Hematopoietic multipotent progenitor cell treated with erythropoietin and hydrocortisone succinate and interleukin-3 and kit ligand, for 8 days (in vitro differentiated cells): ENCODE results near the gene KIDINS220.

ENCODE experiments used
- DNase-seq: peaks from one replicate; pipeline ENCODE4 v3.0.0-alpha.2; 2015

Gene KIDINS220

DNA sequence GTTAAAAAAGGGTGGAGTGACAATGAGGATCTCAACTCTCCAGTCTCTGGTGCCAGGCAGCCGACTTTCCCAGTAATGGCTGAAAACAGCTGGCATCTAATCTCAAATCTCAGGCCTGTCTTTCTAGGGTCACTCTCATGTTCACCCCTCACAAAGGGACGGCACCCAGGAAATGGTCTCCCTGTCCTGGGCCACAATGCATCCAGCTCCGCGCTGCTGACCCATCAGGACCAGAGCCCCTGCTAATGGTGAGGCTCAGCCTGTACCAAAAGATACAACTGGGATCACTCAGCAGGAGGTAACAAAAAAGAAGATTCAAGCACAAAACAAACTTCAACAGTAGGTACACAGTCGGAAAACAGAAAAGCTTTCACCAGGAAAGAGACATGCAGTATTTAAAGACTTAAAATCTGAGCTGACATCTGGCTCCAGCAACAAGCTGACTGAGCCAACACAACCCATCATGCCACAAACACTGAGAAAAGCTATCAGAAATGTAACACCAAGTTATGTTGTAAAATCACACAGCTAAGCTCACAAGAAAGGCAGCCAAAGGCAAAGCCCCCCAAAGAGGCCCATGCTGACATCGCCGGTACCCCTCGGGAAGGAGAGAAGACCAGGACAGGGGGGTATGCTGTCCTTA, 13.6 kb upstream of the KIDINS220 start:
- DNase-seq = no peak

DNA sequence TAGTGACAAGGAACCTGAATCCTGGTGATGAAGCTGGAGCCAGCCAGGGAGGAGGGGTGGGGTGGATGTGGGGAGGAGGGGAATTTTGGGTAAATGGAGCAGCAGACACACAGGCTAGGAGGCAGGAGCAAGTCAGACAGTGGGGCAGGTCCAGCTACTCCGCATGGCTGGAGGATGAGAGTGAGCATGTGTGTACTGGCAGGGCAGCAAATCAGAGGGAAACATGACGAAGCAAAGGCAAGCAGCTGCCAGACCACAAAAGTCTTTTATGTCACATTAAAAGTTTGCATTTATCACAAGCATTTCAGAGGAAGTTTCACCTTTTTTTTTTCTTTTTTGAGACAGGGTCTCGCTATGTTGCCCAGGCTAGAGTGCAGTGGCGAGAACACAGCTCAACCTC, 11.9 kb upstream of the KIDINS220 start:
- DNase-seq = peak; percentile 21

DNA sequence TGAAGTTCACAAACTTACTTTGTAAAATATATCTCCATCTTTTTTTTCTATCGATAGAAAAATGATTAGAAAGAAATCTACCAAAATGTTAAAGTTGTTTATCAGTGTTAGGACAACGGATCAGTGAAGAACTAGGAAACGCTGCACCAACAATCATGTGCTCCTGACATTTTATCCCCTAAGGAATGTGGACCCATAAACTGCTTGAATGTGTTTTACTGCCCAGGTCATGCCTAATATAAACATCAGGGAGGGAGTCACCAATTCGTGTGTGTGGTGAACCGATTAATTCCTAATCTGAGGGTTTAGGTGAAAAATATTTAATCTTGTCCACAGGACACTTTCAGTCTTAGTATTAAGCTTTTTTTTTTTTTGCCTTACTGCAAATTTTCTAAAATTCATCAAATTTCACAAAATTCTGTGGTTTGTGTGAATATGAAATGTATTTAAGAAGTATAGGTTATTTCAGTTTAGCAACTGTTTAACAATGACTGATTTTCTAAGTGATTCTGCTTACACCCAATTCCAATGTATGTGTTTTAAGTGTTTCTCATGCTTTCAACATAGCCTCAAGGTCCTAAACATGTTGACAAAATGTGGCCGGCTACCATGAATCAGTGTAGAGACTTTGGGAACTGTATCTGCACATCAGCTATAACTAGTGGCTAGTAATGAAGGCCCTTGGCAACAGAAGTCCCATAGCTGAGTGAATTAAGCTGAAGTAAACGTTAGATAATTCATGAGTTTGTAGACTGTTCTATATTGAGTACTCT, 11.1 kb upstream of the KIDINS220 start:
- DNase-seq = no peak

DNA sequence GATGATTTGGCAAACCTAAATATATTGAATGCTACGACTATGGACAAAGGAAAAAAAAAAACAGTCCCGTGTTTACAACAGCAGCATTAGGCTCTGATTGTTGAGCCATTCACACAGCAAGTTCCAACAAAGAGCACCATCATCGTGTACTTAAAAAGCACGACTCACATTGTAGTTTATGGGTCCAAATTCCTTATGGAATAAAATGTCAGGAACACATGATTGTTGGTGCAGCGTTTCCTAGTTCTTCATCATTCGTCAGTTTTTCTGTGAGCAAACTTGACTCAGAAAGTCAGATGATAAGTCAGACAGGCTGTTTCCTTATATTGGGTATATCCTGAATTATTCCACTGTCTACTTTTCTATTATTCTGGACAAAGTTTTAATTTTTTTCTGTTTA, 10.0 kb upstream of the KIDINS220 start:
- no peak for DNase-seq

DNA sequence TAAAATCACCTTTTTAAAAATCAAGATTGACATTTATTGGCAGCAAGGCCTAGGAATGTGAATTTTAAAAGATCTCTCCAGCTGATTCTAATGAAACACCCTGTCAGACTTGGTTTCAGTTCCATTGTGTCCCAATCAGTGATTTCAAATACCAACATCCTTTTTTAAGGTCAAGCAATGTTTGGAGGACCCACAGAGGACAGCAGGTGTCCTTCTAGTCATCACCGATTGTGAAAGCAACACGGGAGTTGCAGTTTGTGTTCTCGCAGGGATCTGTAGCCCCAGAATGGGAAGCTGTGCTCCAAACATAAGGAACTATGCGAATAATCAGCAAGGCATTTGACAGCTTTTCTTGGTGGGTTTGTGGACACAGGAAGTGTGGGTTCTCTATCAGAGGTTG, 4.5 kb upstream of the KIDINS220 start:
- DNase-seq = no peak

DNA sequence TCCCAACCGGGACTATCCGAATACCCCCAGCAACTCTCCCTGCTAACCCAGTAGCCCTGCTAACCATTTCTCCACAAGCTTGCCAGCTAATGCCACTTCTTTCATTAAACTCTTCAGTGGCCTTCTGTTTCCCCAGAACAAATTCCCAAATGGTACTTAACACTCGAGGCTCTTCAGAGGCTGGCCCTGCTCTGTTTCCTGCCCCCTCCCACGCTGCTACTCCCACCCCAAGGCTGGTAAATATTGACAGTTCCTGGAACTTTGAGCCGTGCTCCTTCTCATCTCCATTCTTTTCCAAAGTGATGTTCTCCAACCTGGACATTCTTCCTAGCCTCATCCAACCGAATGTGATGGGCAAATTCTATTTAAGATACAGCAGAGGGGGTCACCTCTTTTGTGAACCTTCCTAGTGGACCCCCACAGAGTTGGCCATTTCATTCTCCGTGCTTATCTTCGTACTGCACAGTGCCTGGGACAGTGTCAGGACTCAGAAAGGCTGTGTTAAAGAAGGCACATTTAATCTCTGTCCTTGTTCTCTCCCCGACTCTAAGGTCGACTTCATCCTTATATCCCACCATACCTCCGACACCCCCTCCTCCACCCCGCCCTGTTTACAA, 3.2 kb upstream of the KIDINS220 start:
- DNase-seq = no peak

DNA sequence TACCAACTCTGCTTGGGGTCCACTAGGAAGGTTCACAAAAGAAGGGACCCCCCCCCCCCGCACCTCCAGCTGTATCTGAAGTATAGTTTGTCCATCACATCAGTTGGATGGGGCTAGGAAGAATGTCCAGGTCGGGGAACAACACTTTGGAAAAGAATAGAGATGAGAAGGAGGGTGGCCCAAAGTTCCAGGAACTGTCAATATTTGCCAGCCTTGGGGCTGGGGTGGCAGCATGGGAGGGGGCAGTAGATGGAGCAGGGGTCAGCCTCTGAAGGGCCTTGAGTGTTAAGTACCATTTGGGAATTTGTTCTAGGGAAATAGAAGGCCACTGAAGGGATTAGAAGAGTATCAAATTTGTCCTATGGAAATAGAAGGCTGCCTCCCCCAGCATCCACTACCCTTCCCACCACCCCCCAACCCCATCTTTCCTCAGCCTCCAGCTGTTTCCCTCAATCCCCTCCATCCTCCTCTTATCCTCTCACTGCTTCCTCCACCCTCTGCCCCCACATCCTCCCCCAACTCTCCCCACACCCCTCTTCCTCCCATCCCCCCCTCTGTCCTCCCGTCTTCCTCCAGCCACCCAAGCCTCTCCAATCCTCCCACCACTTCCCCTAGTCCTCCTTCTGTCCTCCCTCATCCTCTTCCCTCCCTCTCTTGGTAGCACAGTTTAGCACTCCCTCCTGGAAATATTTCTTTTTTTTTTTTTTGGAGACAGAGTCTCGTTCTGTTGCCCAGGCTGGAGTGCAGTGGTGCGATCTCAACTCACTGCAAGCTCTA, 2.0 kb upstream of the KIDINS220 start:
- DNase-seq = no peak

DNA sequence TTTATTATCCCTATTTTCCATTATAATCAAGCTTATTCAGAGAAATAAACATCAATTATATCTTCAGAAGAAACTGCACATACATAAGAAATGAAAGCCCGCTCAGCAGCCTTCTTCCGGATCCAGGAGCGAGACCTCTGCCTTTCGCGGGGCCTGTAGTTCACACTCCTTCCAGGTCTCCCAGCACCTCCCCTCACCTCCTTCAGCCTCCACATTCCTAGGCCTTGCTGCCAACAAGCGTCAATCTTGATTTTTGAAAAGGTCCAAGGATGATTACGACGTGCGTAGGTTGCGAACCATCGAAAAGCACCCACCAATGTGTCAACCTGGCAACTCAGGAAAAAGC, 355 bp upstream of the KIDINS220 start:
- no peak for DNase-seq

DNA sequence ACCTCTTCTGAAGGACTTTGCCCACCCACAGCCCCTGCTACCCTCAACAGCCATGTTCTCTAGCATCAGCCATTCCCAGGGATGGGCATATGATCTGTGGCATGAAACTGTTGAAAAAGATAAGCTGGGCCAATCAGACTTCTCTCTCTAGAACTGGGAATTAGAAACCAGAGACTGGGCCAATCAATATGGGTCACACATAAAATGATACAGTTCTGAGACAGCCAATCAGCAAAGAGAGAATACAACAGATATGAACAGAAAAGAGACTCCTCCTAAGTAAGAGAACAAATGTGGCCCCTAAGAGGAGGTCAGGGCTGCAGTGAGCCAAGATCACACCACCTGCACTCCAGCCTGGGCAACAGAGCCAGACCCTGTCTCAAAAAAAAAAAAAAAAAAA, 2.1 kb downstream of the KIDINS220 start:
- DNase-seq = peak; percentile 67

DNA sequence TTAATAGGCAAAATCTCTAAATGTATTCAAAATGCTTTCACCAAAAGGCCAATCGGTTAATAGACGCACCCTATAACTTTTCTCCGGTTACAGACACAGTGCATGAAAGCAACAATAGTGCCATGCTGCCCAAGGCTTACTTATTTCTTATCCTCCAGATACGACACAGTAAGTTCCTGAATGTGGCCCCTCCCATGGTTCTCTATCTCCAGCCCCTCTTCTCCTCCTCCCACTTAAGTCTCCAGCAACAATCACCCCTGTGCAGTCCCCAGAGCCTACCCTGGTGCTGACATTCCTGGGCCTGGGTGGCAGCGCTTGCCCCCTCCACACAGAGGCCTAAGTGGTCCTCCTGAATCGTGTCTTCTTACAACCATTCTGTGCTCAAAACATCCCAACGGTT, 3.6 kb downstream of the KIDINS220 start:
- peak; percentile 31 for DNase-seq

DNA sequence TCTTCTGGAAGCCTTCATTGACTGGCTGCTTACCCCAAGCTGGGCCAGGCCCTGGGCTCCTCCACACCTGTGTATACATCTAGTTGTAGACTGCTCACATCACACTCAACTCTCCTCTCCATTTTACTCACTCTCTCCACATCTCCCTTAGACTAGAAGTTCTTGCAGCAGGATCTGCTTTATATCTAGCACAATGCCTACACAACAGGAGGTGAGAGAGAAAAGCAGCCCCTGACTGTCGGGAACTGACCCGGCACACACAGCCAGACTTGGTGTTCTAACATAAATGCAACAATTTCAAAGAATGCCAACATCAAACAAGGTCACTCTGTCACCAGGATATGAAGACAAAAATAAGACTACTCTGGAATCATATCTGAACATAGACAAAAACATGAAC, 5.9 kb downstream of the KIDINS220 start:
- no peak for DNase-seq

DNA sequence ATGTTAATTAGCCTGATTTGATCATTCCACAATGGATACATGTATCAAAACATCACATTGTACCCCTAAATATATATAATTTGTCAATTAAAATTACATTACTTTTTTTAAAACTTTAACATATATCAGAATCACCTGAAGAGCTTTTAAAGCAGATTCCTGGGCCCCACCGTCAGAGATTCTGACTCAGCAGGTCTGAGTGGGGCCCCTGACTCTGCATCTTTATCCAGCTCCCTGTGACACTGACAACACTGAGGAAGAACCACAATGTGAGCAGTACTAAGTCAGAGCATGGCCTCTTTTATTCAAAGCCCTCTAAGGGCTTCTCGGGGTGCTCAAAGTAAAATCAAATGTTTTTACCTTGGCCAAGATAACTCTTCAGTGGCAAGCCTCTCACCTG, 9.7 kb downstream of the KIDINS220 start:
- no peak for DNase-seq

DNA sequence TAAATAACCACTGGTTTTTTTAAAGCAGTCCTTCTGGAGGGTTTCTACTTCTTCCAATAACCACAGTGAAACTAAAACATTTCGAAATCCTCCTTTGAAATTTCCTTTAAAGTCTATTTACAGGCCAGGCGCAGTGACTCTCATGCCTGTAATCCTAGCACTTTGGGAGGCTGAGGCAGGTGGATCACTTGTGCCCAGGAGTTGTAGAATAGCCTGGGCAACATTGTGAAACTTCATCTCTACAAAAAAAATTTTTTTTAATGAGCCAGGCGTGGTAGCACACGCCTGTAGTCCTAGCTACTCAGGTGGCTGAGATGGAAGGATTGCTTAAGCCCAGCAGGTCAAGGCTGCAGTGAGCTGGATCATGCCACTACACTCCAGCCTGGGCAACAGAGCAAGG, 15.2 kb downstream of the KIDINS220 start:
- no peak for DNase-seq

DNA sequence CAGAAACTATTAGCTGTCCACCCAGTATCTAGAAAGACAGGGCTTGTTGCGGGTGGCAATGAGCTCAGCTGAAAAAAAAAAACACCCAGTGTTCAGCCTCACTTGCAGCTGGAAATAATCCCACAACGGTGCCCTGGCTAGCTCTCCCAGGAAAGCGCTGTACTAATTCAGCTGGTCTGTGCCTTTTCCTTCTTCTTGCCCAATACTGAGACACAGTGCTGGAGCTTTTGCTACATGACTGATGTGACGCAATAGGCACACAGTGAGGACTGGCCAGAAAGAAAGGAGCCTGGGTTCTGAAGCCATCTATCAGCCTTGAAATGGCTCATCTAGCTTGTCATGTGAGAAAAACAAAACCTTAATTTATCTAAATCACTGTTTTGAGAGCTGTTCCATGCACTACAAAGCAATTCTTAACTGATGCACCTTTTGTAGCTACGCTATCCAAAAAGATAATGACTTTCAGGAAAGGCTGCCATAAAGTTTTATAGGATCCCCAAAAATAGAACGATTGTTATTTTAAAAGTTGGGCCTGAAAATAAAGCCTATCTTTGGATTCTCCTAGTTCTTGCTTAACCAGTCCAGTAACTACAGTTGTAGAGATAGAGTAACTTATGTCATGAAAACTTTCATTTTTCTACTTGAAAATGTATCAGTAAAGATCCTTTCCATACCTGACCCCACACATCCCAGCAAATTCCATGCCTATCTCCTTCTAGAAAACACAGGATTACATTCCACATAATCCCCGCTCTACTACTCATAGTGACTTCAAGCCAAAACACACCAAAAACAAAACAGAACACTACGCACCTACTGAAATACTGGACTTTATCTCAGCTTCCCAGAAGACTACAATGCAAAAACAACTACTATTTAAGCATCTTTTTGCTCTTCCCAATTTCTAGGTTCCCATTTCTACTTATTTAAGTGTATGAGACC, 15.9 kb downstream of the KIDINS220 start:
- no peak for DNase-seq

DNA sequence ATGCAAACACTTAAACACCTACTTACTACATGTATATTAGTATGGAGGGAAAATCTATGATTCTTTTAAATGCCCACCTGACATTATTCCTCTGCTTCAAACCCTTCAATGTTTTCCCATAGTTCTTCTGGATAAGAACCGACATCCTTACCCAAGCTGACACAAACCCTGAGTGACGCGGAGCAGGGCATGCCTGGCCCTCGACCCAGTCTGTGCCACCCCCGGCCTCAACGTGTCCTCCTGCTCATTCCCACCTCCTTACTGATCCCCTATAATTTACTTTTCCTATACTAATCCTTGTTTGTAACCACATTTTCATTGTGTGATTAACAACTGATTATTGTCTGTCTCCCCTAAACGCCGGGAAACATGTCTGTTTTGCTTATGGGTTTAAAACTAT, 17.5 kb downstream of the KIDINS220 start:
- no peak for DNase-seq

DNA sequence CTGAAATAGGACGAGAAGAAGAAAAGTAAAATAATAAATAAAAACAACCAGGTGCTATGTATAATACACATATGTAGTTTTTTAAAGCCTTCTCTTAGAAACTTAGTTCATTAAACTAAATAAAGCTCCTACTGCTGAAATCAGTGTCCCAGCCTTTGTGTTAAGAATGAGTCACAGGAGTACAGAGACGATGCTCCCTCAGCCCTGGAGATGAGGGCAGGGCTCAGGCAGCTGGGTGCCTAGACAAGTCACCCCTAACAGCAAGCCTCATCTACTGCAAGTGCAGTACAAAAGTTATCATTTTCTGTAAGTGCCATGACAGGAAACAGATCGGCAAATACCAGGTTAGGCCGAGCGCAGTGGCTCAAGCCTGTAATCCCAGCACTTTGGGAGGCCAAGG, 18.2 kb downstream of the KIDINS220 start:
- no peak for DNase-seq

DNA sequence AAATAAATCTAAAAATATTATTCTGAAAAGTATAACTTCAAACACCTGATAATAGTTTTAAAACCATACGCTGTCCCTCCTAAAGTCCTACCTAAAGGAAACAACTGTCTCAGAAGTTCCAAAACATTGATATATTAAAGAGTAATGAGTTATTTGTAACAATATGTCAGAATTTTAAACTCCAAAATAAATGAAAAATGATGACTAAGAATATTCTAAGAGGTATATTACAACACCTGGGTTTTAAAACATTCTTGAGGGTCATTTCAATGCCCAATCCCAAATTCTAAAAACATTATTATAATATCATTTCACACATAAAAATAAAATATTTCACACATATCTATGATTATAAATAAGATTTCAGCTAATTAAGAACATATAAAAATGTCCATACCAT, 20.2 kb downstream of the KIDINS220 start:
- DNase-seq = no peak

DNA sequence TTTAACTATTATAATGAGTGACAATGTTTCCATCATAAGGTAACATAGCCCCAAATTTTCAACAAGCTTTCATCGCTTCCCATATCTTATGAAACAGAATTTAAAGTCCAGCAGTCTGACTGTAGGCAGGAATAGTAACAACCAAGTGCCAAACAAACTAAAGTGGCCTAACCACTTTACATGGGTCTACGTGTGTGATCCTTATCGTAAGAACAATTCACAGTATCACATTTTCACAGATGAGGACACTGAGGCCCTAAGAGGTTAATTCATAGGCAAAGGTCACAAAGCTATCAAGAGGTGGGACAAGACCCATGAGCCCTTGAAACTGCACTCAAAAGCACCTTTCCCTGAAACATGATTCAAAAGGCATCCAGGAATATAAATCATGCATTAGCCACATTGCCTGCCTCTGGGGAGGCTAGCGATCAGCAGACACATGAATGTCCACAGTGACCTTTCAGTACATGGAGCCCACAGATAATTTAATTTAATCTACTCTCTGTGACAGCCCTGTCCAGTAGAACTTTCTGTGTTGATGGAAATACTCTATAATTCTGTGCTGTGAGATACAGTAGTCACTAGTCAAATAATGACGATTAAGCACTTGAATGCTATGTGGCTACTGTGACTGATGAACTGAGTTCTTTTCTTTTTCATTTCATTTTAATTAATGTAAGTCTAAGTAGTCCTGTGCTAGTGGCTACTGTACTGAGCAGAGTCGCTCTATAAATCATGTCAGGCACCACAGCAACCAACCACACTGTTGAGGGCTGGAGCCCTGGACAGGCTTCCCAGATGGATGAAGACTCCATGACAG, 30.3 kb downstream of the KIDINS220 start:
- DNase-seq = no peak

DNA sequence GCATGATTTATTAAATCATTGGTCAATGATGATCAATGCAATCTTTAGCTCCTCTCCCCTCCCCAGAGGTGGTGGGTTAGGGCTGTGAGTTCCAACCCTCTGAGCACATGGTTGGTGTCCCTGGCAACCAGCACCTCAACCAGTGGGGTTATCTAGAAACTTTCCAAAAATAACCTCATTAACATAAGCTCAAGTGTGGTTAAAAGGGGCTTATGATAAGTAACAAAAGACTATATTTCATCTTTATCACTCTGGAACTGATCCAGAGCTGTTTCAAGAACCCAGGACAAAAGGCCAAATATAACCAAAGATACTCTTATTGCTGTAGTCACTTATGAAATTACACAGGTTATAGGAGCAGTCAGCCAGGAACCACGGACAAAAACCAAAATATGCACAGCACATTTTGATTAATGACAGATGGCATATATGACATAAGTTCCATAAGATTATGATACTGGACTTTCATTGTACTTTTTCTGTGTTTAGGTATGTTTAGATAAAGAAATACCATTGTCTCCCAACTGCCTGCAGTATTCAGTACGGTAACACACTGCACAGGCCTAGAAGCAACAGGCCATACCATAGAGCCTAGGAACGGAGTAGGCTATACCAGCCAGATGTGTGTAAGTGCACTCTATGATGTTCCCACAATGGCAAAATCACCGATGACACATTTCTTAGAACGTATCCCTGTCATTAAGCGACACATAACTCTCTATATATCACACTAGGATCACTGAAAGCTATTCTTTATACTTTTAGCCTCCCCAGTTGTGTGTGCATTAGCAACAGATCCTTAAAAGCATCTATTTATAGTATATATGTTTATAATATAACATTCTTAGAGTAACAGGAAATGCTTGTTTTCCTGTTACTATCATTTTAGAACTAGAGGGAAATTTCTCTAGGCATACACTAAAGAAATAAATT, 31.9 kb downstream of the KIDINS220 start:
- DNase-seq = peak; percentile 50

DNA sequence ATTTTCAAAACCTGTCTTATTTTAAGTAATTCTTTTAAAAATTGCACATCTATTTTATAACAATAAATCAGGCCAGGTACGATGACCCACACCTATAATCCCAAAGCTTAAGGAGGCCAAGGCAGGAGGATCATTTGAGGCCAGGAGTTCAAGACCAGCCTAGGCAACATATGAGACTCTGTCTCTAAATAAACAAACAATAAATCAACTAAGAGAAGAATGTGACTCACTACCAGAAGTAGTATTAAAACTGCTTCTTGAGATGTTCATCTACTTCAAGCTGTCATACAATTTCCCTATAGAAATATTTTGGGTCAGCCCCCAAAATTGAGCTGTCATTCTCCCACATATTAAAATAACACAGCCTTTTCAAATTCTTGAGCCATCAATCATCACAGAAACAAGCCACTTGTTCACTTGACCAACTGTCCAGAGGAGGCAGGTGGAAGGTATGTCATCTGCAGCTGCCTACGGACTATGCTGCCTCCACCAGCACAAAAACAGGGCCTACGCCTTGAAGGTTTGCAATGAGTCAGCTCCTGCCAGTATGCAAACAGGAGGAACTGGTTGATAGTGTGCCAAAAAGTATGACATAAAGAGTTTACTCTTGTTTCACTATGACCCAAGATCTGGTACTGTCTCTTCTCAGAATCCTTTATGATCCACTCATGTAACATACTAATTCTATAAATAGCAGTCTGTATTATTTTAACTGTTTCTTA, 33.6 kb downstream of the KIDINS220 start:
- DNase-seq = peak; percentile 77
